NCI-H524 (cell line): ENCODE data around the gene RNASE11.
"Not testable (repeated sequence)": the region's sequence is repeated elsewhere in the genome, so short reads cannot be mapped to it uniquely, and the experiment has no call there.

Experiments
- DNase-seq, 2 experiments: peaks; one replicate each; lab custom pipeline; 2025; lab: John Stamatoyannopoulos, UW

The RNASE11 gene

DNA sequence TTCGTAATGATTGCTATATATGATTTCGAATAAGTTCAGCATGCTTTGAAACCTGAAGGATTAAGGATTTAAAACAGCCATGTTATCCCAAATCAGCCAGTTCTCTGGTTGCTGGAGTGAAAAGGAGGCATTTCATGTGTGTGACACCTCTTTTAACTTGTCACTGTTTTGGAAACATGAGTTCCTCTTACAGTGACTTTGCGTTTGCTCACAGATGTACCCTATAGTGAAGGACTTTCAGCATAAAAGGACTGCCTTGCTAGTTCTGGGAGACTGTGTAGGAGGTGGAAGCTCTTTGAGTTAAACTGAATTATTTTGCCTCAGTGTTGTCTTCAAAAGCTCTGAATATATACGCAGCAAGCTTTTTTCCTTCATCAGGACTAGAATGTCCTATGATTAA, 7.6 kb downstream of the RNASE11 start:
- DNase-seq: no peak

DNA sequence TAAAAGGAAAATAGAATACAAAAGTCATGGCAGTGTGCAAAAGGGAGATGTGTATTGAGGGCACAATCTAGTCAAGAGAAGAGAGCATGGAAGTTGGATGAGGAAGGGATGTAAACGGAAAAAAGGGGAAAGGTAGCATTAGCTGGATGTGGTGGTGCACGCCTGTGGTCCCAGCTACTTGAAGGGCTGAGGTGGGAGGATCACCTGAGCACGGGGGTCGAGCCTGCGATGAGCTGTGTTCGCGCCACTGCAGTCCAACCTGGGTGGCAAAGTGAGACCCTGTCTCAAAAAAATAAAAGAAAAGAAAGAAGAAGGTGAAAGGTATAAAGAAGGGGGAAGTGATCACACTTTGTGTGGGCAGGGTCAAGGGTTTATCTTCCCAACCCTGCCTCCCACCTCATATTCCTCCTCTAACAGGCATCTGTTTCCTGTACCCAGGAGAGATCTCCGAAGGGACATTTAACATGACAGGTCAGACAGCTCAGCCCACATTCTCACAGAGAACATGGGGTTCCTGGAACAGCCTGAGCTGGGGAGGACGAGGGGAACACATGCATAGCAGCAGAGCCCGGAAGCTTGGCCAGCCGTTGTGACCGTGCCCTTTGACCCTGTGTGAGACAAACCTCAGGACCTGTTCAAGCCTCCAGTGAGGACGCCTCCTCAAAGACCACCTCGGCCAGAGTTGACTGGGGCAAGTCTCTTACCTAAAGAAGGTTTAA, 8.9 kb downstream of the RNASE11 start:
- DNase-seq: no peak

DNA sequence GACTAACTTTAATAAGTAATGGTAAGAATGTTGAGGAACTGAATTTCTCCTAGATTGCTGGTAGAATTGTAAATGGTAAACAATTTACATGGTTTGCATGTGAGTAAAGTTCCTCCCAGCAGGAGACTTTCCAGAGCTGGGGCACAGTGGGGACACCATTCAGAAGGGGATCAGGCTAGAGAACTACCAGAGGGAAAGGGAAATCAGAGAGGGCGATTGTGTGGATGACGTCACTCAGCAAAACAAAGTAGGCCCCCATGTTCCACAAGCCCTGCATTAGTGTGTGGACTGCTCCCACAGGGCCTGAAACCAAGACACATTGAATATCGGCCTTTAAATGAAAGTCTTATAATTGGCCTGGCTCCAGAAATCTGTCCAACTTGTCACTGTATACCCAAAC, 9.5 kb downstream of the RNASE11 start:
- no peak for DNase-seq

DNA sequence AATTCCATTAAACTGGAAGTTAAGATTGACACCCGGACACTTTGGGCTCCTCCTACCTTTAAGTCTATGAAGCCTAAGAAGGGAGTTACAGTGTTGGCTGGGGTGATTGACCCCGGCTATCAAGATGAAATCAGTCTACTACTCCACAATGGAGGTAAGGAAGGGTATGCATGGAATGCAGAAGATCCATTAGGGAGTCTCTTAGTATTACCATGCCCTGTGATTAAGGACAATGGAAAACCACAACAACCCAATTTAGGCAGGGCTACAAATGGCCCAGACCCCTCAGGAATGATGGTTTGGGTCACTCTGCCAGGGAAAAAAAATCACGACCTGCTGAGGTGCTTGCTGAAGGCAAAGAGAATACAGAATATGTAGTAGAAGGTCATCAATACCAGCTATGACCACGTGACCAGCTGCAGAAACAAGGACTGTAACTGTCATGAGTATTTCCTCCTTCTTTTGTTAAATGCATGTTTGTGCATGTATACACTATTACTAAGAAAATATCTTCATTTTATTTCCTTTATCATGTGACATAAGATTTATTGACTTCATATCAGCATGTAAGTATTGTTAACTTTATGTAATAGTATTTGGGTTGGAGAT, 15.3 kb downstream of the RNASE11 start:
- DNase-seq: not testable (repeated sequence)

DNA sequence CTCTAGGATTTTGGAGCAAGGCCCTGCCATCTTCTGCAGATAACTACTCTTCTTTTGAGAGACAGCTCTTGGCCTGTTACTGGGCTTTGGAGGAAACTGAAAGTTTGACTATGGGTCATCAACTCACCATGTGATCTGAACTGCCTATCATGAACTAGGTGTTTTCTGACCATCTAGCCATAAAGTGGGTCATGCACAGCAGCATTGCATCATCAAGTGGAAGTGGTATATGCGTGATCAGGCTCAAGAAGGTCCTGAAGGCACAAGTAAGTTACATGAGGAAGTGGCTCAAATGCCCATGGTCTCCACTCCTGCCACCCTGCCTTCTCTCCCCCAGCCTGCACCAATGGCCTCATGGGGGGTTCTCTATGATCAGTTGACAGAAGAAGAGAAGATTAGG, 17.1 kb downstream of the RNASE11 start:
- DNase-seq: not testable (repeated sequence)

DNA sequence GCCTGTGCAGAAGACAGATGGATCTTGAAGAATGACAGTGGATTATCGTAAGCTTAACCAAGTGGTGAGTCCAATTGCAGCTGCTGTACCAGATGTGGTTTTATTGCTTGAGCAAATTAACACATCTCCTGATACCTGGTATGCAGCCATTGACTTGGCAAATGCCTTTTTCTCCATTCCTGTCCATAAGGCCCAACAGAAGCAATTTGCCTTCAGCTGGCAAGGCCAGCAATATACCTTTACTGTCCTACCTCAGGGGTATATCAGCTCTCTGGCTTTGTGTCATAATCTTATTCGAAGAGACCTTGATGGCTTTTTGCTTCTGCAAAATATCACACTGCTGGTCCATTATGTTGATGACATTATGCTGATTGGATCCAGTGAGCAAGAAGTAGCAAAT, 17.9 kb downstream of the RNASE11 start:
- not testable (repeated sequence) for DNase-seq

DNA sequence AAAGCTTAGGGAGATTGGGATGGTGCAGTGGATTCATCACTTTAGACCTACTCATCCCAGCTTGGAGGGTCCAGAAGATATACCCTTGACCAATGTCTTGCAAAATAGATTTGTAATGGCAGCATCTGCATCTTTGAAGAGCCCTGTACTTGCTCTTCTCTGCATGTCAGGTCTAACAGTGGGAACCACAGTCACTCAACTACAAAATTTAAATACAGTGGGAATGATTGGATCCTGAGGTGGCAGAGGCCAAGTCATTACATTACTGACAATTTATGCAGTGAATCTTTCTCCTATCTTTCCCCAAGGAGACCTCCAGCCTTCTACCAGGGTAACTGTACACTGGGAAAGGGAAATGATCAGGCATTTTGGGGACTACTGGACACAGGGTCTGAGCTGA, 18.7 kb downstream of the RNASE11 start:
- no peak for DNase-seq

DNA sequence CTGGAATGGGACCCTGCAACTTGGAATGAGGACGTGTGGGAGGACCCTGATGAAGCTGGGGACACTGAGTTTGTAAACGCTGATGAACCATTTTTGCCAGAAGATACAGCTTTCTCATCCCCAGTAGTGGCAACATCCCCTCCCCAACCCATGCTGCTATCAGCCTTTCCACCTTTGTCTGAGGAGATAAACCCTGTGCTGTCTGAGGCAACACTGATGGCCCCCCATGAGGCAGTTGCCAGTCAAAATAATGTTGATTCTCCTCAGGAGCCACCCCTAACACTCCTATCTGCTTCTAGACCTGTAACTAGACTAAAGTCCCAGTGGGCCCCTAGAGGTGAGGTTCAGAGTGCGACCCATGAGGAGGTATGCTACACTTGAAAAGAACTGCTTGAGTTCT, 19.4 kb downstream of the RNASE11 start:
- DNase-seq: no peak

DNA sequence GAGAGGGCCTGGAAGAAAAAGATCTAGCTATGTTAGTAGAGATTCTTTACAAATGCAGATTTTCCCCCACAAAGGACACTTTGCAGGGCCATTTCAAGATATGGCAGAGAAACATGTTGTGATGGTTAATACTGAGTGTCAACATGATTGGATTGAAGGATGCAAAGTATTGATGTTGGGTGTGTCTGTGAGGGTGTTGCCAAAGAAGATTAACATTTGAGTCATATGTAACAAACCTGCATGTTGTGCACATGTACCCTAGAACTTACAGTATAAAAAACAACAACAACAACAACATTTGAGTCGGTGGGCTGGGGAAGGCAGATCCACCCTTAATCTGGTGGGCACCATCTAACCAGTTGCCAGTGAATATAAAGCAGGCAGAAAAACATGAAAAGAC, 20.6 kb downstream of the RNASE11 start:
- DNase-seq: not testable (repeated sequence)

DNA sequence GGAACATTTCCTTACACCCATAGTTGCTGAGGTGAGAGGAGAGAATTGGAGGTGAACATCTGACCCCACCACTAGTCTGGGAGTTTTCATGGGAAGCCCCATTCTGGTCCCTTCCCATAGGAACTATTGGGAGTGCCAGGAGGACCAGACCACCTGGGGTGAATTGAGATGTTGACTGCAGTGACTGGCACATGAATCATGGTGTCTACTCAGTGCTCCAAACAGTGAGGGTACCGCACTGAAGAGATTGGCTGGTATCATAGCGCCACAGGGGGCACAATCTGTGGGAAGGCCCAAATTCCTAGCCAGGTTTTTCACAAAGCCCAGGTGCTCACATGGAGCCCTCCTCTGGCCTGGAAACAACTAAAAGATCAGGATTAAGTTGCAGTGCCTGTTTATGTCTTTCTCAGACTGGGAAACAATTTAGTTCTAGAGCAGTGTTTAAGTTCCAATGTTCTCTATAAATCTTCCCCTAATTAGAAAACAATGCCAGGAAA, 23.3 kb downstream of the RNASE11 start:
- DNase-seq: no peak

DNA sequence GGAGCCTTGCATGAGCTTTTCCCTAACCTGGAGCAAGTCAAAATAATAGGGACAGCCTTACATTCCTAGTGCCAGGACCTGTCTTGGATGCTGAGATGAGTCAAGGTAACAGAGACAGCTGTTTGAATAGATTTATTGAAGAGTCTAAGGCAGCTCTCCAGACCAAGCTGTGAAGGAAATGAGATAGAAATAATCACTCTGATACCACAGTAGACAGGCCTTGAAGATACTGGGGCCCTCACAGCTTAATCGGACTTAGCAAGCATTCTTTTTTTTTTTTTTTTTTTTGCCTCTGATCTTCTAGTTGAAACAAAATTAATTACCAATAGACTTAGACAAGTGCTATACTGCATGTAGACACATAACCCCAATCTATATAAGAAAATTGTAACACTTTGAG, 23.8 kb downstream of the RNASE11 start:
- DNase-seq: no peak

DNA sequence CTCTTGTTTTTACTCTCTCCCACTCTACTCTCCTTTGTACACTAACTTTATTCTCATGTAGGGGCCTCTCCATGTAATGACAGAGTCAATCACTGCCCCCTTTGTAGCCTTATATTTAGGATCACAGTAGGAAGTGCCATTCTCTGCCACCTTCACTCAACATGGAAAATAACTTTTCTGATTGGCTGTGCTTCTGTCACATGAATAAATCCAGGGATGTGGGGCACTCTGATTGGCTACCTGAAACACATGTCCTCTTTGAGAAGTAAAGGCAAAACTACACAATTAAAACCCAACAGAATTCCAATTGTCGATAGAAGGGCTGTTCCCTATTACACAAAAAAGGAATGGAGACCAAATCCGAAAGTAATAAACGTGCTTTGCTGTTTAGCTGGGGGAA, 26.8 kb downstream of the RNASE11 start, which contains the start of gene RNASE9:
TSS of gene RNASE9 (minus strand) at position 87 of the 400 bp plus-strand sequence.
- no peak for DNase-seq

DNA sequence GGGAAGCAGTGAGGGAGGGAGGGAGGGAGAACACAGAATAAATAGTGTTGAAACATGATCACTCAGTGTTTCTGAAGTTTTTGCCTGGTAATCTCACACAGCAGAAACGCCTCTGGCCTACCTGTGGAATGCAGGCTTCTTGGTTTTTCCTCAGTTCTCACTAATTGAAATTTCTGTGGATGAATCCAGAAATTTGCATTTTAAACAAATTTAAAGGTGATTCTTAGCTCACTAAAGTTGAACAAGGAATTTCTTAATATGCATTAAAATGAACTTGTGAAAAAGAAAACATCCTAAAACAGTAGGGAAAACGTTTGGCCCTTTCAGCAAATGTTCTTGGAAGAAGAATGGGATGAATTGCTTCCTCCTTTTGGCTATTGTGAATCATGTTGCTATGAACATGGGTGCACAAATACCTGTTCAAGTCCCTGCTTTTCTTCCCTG, 28.3 kb downstream of the RNASE11 start:
- DNase-seq: no peak

DNA sequence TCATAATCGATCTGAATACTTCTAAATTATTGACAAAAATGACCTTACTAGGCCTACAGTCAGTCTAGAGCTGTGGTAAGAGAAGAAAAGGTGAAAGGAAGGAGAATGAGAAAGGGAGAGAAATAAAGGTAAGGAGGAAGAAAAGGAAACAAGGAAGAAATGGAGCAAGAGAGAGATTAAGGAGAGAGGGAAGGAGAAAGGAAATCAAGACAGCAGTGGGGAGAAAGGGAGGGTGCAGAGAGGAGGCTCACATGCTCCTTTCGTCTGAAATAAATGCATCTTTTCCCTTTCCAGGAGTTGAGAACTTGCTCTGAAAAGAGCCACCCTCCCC, 30.6 kb downstream of the RNASE11 start:
- DNase-seq: no peak

DNA sequence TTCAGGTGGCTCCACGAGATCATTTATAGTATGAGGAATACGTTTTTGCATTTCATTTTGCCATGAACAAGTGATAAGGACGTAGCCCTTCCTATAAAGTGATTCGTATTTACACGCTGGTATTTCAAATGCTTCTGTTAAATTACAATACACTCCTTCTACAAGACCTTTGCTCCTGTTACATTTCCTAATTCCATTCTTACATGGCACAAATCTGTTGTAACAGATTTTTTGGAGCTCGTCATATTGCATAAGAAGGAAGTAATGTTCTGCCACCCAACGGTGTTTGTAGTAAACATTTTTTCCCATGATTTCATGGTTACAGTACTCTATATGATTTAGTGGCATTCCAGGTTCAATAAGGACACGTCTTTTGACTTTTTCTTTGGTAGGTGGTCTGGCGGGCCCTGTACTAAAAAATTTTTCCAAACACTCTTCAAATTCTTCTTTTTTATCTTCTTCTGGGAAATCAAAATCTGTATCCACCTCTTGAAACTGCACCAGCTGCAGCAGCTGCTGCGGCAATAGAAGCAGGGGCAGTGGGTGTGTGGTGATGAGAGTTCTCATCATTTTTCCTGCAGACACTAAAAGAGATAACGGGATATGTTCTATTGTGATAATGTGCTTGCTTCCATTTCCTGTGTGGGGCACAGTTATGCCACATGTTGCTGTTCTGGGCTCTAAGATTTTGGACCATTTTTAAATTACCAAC, 31.1 kb downstream of the RNASE11 start:
- no peak for DNase-seq

DNA sequence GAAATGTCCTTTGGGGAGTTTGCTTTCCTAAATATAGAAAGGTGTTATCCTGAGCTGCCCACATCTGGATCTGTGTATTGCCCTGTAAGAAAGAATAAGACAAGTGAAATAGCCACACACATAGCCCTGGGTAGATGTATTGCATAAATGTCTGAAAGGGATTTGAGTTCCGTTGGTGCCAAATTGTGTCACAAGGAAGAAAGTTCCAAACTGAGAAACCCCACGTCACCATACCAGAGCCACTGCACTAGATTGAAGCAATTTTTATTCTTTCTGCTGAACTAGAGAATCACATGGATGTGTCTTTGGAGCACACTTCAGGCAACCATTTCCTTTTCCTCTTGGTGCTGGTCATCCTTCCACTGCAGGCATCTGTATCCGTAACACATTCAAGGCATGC, 32.0 kb downstream of the RNASE11 start:
- DNase-seq: no peak

DNA sequence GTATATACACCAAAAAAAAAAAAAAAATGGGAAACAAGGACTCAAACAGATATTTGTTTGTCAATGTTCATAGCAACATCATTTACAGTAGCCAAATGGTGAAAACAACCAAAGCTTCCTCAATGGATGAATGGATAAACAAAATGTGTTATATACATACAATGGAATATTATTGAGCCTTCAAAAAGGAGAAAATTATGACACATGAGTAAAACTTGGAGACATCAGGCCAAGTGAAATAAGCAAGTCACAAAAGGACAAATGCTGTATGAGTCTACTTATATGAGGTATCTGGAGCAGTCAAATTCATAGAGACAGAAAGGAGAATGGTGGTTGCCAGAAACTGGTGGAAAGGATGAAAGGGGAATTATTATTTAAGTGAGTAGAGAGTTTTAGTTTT, 34.8 kb downstream of the RNASE11 start:
- DNase-seq: no peak

DNA sequence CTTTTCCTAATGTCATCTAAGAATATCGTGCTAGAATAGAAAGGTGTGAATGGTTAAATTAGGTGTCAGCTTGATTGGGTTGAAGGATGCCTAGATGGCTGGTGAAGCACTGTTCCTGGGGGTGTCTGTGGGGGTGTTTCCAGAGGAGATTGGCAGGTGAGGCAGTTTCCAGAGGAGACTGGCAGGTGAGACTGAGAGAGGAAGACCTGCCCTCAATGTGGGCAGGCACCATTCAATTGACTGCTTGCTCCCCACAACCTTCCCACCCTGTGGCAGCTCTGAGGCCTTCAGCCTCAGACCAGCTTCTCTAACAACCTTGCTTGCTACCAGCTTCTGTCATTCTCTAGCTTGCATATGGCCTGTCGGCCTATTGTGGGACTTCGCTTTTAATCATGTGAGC, 36.2 kb downstream of the RNASE11 start:
- DNase-seq: no peak

DNA sequence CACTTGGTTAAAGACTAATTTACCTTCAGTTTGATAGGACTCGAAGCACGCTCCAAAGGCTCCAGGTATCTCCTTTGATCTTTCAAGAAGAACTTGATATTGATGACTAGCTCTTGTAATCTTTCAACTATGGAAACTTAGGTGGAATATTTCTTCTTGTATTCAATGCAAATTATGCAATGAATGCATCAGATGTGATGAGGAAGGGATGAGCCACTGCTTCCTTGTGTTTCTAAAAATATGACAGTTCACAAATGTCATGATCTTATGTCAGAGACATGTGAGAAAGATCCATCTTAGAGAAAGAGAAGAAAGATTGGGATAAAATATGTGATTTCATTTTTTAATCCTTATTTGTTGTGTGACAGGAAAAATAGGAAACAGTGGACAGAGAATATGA, 36.9 kb downstream of the RNASE11 start:
- DNase-seq: no peak

DNA sequence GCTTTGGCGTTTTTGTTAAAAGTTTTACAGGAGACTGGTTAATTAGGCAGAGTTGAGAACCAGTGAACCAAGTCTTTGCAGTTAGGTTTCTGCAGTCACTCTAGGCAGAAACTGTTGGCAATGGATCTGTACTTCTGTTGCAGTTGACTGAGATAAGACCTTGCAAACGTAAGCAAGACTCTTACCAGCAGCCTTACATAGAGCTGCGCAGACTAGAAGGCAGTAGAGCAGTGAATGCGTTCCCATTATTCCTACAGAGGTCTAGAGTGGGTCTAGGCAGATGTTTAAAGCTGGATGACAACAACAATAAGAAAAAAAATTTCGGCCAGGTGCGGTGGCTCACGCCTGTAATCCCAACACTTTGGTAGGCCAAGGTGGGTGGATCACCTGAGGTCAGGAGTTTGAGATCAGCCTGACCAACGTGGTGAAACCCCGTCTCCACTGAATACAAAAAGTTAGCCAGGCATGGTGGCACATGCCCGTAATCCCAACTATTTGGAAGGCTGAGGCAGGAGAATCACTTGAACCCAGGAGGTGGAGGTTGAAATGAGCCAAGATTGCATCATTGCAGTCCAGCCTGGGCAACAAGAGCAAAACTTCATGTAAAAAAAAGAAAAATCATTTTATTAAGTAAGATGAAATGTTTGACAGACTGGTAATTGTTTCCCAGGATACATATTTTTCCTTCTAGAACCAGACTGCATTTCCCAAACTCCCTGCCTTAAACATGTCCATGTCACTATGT, 39.2 kb downstream of the RNASE11 start:
- DNase-seq: no peak

DNA sequence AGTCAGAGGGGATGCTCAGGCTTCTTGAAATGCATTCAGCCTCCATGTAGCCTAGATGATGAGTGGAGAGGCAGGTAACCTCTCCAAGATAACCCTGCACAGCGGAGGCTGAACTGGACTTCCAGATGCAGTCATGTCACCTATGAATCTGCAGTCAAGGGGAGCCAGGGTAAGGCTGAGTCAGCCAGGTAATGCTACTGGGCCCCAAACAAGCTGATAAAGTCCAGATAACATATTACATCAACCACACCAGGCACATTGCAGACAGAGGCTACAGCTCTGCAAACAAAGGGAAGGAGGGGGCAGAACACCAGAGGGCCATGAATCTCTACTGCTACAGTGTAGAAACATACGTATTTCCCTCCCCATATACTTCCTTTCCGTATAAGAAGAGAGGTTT, 40.9 kb downstream of the RNASE11 start:
- DNase-seq: no peak

DNA sequence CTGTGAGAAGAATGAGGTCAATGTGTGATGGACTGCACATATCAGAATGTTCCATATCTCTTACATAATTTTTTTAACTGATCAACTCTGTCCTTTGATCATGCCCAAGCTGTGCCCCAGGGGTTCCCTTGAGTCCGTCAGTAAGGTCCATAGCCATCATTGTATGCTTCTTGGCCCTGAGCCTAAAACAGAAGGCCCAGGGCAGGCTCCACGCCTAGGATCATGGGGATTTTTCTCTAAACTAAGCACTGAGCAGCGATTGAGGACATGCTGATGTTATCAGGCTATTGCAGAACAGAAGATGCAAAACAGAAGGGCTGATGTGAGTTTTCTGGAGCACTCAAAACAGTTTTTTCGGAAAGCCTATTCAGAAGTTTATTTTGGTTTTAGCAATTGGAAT, 47.9 kb downstream of the RNASE11 start:
- DNase-seq: no peak
